ENCODE results near the gene GHRHR.

The GHRHR gene

DNA sequence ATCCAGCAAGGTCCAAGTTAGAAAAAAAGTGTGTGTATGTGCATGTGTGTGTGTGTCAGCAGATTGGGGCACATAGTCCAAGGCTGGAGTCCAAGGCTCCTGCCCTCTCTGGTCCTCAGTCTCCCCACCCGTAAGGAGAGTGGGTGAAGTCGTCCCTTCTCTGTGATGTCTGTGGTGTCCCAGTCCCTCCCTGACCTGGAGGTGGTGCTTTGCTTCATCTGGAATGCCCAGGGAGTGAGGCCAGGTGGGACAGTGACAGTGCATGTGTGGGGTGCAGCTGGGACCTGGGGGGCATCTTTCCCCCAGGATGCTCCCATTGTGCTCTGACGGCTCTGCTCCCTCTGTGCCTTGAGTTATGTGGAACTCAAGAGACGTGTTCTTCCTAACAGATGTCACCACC, 34.1 kb upstream of the GHRHR start:
- no peak for DNase-seq

DNA sequence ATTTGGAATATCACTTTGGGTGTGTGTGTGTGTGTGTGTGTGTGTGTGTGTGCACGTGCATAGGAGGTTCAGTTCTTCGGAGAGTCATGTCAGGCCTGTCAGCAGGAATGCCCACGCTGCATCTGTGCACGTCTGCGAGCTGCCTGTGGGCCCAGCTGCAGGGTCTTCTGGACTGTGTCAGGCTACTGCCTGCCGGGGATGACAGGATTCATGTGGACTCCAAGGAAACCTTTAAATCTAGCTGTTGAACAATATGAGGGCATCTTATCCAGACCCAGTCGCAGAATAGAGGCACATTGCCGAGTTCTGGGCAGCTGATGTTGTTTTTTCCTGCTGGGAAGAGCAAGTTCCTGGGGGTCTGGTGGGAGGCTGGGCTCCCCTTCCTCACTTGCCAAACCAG, 33.1 kb upstream of the GHRHR start:
- no peak for DNase-seq

DNA sequence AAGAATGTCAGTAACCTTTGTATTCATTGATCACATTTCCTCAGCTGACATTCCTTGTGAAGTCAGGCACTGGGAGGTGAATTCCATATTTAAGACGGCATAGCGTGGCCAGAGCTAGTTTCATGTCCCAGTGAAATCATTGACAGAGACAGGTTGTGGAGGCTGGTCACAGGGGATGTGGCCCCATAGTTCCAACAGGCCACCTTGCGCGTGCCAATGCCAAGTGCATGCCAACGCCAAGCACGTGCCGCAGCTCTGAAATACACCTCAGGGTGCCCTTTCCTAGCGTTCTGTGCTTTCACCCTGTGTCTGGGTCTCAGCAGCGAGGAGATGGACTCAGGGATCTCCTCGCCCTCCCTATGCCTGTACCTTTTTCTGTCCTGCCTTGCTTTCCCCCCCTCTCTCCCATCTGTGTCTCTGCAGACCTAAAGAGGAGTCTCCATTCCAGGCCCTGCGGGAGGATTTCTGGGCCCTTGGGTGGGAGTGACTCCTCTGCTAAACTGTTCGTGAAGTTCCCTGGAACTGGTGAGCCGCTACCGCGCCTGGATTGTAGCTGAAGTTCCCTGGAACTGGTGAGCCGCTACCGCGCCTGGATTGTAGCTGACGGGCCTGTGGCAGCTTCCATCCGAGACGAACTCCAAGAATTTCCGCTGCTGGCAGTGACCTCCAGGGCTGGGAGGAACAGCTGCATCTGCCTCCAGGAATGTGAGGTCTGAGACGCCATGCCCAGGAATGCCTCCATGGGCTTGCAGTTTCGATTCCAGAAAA, 32.4 kb upstream of the GHRHR start:
- no peak for DNase-seq

DNA sequence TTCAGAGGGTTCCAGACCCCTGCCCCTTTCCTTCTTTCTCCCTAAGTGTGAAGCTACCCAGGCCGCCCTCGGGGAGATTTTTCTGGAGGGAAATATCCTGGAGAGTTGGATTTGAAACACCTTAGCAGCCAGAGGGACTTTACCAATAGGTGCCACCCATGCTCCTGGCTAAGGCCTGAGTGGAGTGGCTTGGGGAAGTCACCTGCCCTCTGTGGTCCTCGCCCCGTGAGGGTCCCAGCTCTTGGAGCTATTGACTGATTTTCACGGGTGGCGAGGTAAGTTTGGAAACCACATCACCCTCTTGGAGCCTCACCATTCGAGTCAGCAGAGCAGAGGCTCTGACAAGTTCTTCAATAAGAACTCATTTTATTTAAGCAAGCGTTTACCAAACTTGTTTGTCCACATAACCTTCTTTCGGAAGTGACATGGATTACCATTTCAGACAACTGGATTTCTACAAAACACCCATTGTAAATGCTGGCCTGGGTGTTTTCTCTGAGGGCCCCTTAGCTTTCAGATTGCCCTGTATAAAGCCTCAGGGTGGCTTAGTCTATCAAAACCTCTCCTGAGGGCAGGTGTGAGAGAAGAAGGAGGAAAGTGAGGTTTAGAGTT, 31.7 kb upstream of the GHRHR start:
- no peak for DNase-seq

DNA sequence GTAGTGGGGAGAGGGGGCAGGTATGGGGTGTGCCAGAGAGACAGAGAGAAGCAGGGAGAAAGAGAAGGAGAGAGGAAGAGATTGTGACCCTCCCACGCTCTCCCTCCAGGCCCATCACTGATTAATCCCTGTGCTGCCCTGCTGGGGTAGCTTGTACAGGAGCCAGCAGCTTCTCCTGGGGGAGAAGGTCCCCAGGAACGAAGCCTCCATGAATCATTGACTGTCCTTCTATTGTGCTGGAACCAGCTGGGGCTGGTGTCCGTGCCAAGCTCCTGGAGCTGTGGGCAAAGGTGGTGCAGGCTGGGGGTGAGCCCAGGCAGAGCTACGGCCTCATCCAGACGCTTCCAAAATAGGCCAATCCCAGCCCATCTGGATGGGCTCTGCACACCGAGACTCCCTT, 31.2 kb upstream of the GHRHR start:
- no peak for DNase-seq

DNA sequence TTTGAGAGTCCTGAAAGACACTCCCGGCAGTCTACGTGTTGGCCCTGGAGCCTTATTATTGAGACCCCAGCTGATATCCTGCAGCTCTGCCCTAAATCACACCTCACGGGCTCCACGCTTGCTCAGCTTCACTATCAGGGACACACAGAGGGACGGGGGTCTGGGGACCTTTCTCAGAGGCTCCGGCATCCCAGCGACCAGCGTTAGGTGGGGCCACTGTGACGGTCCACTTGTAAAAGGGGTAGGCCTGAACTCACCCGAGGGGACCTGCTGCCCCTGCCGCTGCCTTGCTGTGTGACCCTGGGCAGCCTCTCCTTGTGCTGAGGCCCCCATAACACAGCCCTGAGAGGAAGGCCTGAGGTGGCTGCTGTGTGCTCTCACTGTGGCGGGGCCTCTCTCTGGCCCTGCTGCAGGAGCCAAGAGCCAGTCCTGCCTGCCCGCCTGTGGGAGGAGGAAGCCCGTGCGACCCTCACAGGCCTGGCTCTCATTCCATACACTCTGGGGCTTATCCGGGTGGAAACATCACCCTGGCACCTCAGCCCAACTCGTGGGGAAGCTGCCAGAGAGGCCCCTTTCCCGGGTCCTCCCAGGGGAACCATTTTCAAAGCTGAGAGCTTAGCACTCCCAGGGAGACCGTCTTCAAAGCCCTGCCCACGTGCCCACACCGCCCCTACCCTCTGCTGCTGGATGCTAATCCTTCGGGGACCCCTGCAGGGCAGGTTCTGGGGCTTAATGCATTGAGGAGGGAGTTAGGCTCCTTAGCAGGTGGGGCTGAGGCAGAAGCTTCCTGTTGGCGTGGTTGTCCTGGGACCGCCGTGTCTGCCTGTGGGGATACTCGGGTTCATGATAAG, 30.4 kb upstream of the GHRHR start:
- DNase-seq, result no peak

DNA sequence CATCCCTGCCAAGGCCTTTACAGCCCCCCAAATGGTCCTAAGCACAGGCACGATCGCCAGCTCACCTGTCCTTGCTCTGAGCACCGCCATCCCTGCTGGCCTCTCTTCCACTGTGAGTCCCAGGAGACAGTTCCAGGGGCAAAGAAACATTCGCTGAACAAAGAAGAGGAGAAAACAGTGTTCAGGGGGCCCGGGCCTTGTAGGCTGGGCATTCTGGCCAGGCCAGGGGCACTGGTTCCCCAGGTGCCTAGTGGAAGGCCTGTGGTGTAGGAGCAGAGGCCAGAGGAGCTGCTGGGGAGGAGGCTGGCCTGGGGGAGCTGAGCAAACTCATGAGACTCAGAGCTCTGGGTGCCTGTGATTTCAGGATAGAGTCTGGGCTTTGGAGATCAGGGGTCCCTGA, 29.5 kb upstream of the GHRHR start:
- DNase-seq, result no peak

DNA sequence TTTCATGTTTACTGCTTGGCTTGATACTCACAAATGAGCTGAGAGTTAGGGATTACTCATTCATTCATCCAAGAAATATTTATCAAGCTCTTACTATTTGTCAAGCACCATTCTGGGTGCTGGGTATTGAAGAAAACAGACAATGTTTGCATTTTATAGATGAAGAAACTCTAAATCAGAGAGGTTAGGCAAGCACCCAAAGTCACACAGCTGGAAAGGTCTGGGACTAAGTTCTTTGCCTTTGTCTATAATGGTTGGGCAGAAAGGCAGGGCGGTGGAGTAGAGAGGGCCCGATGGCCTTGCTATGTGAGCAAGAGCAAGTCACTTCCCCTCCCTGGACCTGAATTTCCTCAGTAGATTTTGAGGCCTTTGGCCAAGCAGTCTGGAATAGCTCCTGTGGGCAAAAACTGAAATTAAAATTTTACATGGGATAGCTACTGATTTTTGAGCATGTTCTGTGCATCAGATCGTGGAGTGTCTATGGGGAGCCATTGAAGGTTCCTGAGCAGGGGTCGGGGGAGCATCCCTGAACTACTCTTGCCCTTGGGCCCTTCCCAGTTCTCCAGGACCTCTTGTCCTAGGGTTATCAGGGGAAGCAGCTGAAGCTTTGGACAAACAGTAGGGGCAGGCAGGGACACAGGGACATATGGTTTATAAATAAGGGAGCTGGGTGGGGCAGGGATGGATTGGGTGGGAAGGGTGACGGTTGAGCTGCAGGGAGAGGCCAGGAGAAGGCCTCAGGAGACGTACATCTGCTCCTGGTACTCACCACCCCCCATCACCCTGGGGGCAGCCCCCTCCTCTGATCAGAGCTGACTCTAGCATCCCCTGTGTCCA, 28.8 kb upstream of the GHRHR start:
- no peak for DNase-seq

DNA sequence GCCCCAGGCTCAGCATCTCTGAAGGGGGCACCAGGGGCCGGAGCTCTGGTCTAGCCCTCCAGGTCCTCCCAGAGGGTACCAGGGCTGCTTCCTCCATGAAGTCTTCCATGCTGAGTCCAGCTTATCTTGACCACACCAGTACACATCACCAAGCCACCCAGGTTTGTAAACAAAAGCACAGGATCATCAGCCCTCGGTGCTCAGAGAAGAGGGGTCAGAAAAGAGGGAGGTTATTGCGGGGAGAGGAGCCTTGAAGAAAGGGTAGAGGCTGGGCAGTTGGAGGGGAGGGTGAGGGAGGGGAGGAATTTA, 28.2 kb upstream of the GHRHR start:
- no peak for DNase-seq

DNA sequence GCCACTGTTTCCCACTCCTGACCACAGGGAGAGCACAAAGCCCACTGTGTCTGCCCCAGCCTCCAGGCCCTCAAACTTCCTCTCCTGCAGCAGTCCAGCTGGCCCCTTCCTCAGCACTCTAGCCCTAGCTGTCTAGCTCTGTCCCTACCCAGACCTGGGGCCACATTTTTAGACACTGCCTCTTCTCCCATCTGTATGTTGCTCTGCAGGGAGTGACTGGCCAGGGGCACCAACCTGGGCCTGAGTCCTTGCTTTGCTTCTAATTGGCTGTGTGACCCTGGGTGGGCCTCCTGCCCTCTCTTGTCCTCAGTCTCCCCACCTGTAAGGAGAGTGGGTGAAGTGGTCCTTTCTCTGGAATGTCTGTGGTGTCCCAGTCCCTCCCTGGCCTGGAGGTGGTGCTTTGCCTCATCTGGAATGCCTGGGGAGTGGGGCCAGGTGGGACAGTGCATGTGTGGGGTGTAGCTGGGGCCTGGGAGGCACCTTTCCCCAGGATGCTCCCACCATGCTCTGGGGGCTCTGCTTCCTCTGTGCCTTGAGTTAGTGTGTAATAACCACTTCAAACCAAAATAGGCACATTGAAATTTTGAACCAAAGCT, 27.0 kb upstream of the GHRHR start:
- no peak for DNase-seq

DNA sequence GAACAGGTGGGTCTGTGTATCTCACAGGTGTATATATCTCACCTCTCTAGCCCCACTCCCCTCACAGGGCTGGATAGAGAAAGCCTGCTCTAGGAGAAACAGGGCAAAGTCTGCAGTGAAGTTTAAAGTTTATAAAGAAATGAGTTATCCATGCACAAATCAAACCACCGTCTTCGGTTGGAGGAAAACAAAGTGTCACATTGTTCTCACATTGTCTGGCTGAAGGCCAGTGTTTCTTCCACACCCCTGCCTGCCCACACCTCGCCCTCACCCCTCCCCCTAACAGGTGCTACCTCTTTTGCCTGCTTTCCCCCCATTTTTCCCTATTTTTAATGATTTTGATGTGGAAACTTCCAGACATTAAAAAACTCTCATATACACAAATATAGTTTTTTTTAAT, 26.3 kb upstream of the GHRHR start:
- no peak for DNase-seq

DNA sequence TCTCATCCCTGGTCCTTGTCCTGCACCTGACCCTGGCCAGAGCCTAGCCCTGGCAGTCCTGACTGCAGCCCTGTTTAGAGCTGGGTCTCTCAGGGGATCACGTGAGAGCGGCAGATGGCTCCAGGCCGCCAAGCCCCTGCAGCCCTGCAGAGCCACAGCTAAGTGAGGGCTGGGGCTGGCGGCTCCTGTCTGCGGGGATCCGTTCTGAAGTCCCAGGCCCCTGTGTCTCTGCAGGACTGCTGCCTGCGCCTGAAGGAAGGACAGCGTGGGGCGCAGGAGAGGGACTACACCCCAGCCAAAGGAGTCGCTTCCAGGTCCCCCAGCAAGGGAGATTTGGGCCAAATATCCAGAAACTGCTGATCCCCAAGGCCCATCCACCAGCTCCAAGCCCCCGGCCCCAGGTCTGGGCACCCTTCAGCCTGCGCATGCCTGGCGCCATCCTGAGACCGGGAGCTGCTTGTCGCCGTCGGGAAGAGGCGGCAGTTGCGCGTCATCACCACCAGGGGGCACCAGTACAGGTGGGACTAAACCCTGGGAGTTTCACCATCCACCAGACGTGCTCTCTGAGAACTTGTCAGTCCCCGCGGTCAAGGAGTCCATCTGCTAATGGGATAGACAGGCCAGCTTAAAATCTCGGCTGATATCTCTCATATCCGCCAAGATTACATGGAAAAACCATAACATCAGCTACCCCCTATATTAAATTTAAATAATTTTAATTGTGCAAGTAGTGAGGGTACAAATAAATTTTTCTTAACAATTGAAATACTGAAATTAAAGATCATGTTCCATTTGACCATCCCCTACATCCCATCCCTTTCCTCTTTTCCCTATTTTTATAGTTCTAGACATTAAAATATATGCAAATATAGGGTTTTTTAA, 25.1 kb upstream of the GHRHR start:
- peak; percentile 83 for DNase-seq

DNA sequence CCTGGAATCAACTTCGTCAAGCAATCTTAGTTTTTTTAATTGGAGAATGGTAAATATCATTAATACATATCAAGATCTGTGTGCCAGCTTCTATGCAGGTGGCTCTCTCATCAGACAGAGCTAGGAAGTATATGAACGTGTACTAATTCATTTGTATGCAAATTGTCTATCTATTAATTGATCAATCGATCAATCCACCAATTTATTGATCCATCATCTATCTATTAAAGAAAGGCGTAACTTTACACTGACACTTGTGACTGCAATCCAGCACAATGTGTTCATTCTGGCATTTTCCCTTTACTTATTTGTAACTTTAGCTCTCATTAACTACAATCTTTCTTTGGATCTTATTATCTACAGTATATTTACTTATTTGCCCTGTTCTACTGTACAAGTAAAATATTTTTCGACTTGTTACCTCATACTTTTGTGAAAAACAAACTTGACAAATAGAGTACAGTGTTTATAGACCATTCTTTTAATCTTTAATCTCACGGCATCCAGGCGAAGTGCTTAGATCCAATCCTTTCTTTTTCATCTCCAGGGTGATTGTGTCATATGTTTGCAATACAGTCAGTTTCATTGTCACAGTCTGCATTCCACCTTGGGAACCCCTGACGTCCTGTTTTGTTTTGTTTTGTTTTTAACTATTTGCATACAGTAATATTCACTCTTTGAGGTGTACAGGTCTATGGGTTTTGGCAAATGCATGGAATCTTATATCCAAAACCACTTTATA, 22.0 kb upstream of the GHRHR start:
- no peak for DNase-seq

DNA sequence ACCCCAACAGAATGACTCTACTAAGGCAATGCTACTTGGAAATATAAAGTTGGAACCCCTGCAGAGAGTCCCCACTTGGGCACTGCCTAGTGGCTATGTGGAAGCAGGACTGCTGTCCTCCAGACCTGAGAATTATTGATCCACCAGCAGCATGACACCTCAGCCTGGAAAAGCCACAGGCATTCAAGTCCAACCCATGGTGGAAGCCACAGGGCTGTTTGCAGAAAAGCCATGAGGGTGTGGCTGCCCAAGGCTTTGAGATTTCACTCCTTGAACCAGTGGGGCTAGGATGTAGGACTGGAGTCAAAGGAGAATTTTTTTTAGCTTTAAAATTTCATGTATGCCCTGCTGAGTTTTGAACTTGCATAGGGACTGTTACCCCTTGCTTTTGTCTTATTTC, 13.6 kb upstream of the GHRHR start:
- no peak for DNase-seq

DNA sequence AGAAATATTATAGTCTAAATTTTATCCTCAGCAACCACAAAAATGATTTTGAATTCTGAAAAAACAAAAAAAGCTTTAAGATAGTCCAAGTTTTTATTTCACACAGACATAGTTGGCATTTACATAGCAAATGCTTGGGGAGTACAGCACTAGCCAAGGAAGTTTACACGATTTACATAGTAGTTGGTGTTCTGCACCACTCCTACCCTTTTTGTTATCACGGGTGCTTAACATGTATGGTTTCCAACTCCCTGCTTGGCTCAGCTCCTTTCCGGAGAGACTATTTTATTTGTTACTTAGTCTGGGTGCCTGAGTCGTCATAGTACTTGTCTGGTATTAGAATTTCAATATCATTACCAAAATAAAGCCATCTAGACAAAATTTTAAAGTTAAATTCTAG, 8.8 kb upstream of the GHRHR start:
- no peak for DNase-seq

DNA sequence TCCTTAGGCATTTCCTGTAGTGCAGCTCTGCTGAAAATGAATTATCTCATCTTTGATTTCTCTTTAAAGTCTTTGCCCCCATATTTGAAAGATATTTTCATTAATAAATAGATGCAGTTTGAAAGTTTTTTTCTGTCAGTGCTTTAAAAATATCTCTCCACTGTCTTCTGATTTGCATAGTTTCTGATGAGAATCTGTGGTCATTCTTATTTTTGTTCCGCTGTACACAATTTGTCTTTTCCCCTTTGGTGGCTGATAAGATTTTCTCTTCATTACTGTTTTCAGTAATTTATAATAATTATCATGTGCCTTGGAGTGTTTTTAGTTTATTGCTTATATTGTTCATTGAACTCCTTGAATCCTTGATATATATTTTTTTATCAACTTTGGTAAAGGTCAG, 7.0 kb upstream of the GHRHR start:
- no peak for DNase-seq

DNA sequence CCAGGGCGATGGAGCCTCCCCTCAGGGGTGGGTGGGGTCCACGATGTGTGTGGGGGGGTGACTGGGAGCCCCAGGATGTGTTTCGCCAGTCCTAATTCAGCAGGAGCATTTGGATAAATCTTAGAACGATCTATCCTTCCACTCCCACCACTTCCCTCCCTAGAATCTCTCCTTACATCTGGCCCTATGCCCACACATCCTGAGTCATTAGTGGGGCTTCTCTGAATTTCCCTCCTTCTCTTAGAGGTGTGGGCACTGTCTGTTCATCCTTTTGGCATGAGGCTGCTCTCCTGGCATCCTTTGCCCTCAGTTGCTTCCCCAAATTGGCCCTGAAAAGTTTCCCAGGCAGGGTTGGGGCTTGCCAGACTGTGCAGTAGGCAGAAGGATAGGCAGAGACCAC, 1.6 kb downstream of the GHRHR start:
- DNase-seq, result no peak

DNA sequence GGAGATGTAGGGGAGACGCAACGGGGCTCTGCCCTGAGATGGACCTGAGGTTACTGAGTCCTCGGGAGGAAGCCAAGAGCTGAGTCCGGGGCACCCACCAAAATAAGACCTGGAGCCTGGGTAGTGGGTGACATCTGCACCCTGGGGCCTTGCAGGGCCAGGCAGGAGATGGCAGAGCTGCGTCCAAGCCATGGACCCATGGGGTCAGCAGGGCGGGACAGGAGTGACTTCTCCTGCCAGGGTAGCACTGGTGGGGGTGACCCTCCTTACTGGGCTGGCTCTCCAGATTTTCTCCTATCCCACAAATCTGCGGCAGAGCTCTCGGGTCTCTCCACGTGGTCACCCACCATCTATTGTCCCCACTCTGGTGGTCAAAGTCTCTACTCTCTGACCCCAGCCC, 2.1 kb downstream of the GHRHR start:
- no peak for DNase-seq

DNA sequence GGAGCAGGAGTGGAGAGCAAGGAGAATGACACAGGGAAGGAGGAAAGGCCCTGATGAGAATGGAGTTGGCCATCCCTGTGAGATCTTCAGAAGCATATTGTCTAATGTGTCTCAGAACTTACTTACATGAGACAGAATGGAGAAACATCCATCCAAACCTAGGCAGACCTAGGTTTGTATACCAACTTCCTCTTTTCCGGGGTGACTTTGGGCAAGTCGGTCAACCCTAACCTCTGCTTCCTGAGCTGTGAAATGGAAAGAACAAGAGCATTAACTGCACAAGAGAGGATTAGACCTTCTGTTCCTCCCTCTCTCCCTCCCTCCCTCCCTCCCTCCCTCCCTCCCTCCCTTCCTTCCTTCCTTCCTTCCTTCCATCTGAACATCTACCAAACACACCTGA, 4.5 kb downstream of the GHRHR start:
- DNase-seq, result no peak

DNA sequence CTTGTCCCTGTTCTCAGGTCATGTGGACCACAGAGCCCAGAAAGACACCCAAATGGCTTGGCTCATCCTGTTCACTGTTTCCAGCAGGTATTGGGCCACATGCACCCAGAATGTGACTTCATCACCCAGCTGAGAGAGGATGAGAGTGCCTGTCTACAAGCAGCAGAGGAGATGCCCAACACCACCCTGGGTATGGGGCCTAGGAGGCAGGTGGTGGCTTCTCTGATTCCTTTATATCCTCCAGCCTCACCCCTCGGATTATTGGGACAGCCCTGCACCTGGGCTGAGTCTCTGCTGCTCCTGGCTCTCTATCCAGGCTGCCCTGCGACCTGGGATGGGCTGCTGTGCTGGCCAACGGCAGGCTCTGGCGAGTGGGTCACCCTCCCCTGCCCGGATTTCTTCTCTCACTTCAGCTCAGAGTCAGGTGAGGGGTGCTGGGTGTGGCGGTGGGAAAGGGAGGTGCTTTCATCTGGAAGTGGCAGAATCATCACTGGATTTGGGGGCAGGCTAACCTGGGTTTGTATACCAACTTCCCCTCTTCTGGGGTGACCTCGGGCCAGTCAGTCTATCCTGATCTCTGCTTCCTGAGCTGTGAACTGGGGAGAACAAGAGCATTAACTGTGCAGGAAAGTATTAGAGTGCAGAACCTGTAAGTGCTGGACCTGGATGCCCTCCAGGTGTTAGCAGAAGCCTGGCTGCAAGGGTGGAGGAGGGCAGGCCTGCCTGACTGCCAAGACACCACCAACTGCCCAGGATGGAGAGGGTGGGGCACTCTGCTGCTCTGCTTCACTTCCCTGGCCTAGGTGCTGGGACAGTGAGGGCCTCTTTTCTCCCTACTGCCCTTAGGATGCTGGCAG, 5.2 kb downstream of the GHRHR start:
- no peak for DNase-seq
